Ureter (tissue), 1 donor: Measurements from ENCODE around the gene ANAPC4. TPM values are rescaled to one million over a fixed set of nuclear protein-coding genes. Genes with fewer than 3 reads are reported as not detected.

Source experiments
- DNase-seq: peaks from one replicate; pipeline ENCODE4 v3.0.0-alpha.2; 2020; ENCODE audit warnings: low spot score
- total RNA-seq: library from RNA; stranded (reverse); gene quantifications from one replicate; pipeline ENCODE4 v1.2.4, GENCODE V29; 2023
- donor health status: DM: yes; HTN: yes; CAD: no.

The ANAPC4 gene
- total RNA-seq, 1 donor from 2014 or later: 44.0 TPM

- DNase-seq: no peak
These were observed 741 bp downstream of the ANAPC4 start for GRCh38 chr4:25377572-25378436.

GRCh38 chr4:25378437-25378743 lies 1.3 kb downstream of the ANAPC4 start:
- DNase-seq: no peak

GRCh38 chr4:25379591-25379990 lies 2.5 kb downstream of the ANAPC4 start:
- no peak for DNase-seq

GRCh38 chr4:25383647-25384046 lies 6.6 kb downstream of the ANAPC4 start:
- no peak for DNase-seq

GRCh38 chr4:25386926-25387325 lies 9.9 kb downstream of the ANAPC4 start:
- DNase-seq: no peak

- no peak for DNase-seq
These were observed 20.2 kb downstream of the ANAPC4 start for GRCh38 chr4:25397305-25397704.

- no peak for DNase-seq
These were observed 22.4 kb downstream of the ANAPC4 start for GRCh38 chr4:25399510-25399909.

GRCh38 chr4:25401066-25401465 lies 24.0 kb downstream of the ANAPC4 start:
- no peak for DNase-seq

- no peak for DNase-seq
These were observed 25.5 kb downstream of the ANAPC4 start for GRCh38 chr4:25402521-25402920.

- no peak for DNase-seq
These were observed 26.6 kb downstream of the ANAPC4 start for GRCh38 chr4:25403699-25404098.

GRCh38 chr4:25405453-25405852 lies 28.4 kb downstream of the ANAPC4 start:
- no peak for DNase-seq

- no peak for DNase-seq
These were observed 29.1 kb downstream of the ANAPC4 start for GRCh38 chr4:25406081-25406692.

GRCh38 chr4:25410820-25411529 lies 33.9 kb downstream of the ANAPC4 start:
- no peak for DNase-seq

GRCh38 chr4:25413261-25413660 lies 36.2 kb downstream of the ANAPC4 start:
- no peak for DNase-seq

- DNase-seq: no peak
These were observed 40.0 kb downstream of the ANAPC4 start for GRCh38 chr4:25417014-25417413.

- no peak for DNase-seq
These were observed 43.9 kb downstream of the ANAPC4 start for GRCh38 chr4:25420931-25421330.

GRCh38 chr4:25421816-25422525 lies 44.9 kb downstream of the ANAPC4 start:
- no peak for DNase-seq

- DNase-seq: no peak
These were observed 46.5 kb downstream of the ANAPC4 start for GRCh38 chr4:25423548-25423947.

- no peak for DNase-seq
These were observed 47.6 kb downstream of the ANAPC4 start for GRCh38 chr4:25424539-25425228.

- DNase-seq: no peak
These were observed 48.3 kb downstream of the ANAPC4 start for GRCh38 chr4:25425361-25425760.

- no peak for DNase-seq
These were observed 50.8 kb downstream of the ANAPC4 start for GRCh38 chr4:25427871-25428270.

GRCh38 chr4:25430630-25431029 lies 53.6 kb downstream of the ANAPC4 start:
- DNase-seq: no peak
